Lower leg skin (tissue), 4 donors: Measurements from ENCODE around the gene MNX1. TPM values are rescaled to one million over a fixed set of nuclear protein-coding genes. Genes with fewer than 3 reads are reported as not detected.

Experiments used
- DNase-seq, 2 donors: peaks; one replicate each; pipeline ENCODE4 v3.0.0-alpha.2; 2019; ENCODE audit warnings: low spot score in 2 of 2
- H3K4me3 ChIP-seq: fragments of 200-600 bp; sonication (generic); 2 replicates; pipeline ENCODE4 v1.5.1; 2017; ENCODE audit warnings: mild to moderate bottlenecking, low read depth; ENCODE audit not compliant: poor library complexity, severe bottlenecking
- CTCF ChIP-seq, 3 donors: fragments of 450-650 bp; IDR thresholded peaks; one replicate each; pipeline ENCODE4 v1.5.1; 2016; ENCODE audit warnings: antibody characterized with exemption in 3 of 3, mild to moderate bottlenecking in 3 of 3, moderate library complexity in 2 of 3
- POLR2A ChIP-seq, 2 donors: fragments of 450-650 bp; IDR thresholded peaks; one replicate each; pipeline ENCODE4 v1.6.1; 2016 to 2017; ENCODE audit warnings: antibody characterized with exemption in 2 of 2, mild to moderate bottlenecking in 1 of 2, moderate library complexity in 1 of 2
- WGBS, 2 donors: methylation state at CpG; one replicate each; pipeline ENCODE4 v1.1.5; 2018; 5-methylcytosine and 5-hydroxymethylcytosine counted together
- intact Hi-C: fragments of 100-400 bp; cut with DNase I; formaldehyde crosslinking; loops from one replicate; pipeline ENCODE4 v1.15.0; 2023; ENCODE audit warnings: low total_unique reads
- total RNA-seq, 4 donors: library from RNA; depleted of rRNA; stranded (reverse); fragments of >200 nt; gene quantifications; one replicate each; pipeline ENCODE4 v1.1.0, GENCODE V29; 2016

The MNX1 gene
- total RNA-seq, 4 donors from 2014 or later, result 0.76 TPM; not detected in 3

- TF ChIP-seq POLR2A (IDR thresholded peaks at IDR 0.05), result no peak
- TF ChIP-seq CTCF (IDR thresholded peaks at IDR 0.05), result no peak
- DNase-seq, result peak in 1 of 2 donors; percentile 53
- intact Hi-C loops, result no loop called here
- 77% methylated on average over 9 of the region's 9 CpGs for WGBS, 2 donors
- H3K4me3 ChIP-seq, result no peak overlapping the region
Measured at GRCh38 chr7:157056246-157056645, 45.8 kb upstream of the MNX1 start.

GRCh38 chr7:157054927-157055326 is 44.5 kb upstream of the MNX1 start:
- intact Hi-C loops, result no loop called here
- no peak overlapping the region for H3K4me3 ChIP-seq
- peak in 1 of 2 donors; percentile 39 for DNase-seq
- 77 to 82% methylated on average over 9 of the region's 9 CpGs for WGBS, 2 donors
- TF ChIP-seq CTCF (IDR thresholded peaks at IDR 0.05), result no peak

GRCh38 chr7:157053118-157053517 is 42.7 kb upstream of the MNX1 start:
- TF ChIP-seq CTCF (IDR thresholded peaks at IDR 0.05) (no peak), POLR2A (IDR thresholded peaks at IDR 0.05) (no peak)
- intact Hi-C loops, result no loop called here
- 86 to 88% methylated on average over 5 of the region's 5 CpGs for WGBS, 2 donors
- H3K4me3 ChIP-seq, result no peak overlapping the region
- DNase-seq, result no peak

- no peak overlapping the region for H3K4me3 ChIP-seq
- intact Hi-C loops, result no loop called here
- no peak for TF ChIP-seq CTCF (IDR thresholded peaks at IDR 0.05)
- TF ChIP-seq POLR2A (IDR thresholded peaks at IDR 0.05), result no peak
- WGBS, 2 donors, result 58 to 64% methylated on average over 6 of the region's 6 CpGs
- DNase-seq, result no peak
Measured at GRCh38 chr7:157047148-157047547, 36.7 kb upstream of the MNX1 start.

GRCh38 chr7:157046681-157047080 is 36.2 kb upstream of the MNX1 start:
- WGBS, 2 donors, result 71 to 73% methylated on average over 1 of the region's 1 CpG
- intact Hi-C loops, result no loop called here
- DNase-seq, result no peak
- TF ChIP-seq CTCF (IDR thresholded peaks at IDR 0.05) (no peak), POLR2A (IDR thresholded peaks at IDR 0.05) (no peak)
- H3K4me3 ChIP-seq, result no peak overlapping the region

GRCh38 chr7:157044943-157045660 is 34.6 kb upstream of the MNX1 start:
- no peak for DNase-seq
- intact Hi-C loops, result no loop called here
- 61 to 75% methylated on average over 28 to 30 of the region's 30 CpGs for WGBS, 2 donors
- H3K4me3 ChIP-seq, result no peak overlapping the region
- TF ChIP-seq CTCF (IDR thresholded peaks at IDR 0.05) (no peak), POLR2A (IDR thresholded peaks at IDR 0.05) (no peak)
